ENCODE measurements around the gene DSC2.

GRCh38 chr18:31042406-31043181, 59.6 kb downstream of the DSC2 start, which contains the start of gene DSC3:
- TF ChIP-seq, protein P1, sequence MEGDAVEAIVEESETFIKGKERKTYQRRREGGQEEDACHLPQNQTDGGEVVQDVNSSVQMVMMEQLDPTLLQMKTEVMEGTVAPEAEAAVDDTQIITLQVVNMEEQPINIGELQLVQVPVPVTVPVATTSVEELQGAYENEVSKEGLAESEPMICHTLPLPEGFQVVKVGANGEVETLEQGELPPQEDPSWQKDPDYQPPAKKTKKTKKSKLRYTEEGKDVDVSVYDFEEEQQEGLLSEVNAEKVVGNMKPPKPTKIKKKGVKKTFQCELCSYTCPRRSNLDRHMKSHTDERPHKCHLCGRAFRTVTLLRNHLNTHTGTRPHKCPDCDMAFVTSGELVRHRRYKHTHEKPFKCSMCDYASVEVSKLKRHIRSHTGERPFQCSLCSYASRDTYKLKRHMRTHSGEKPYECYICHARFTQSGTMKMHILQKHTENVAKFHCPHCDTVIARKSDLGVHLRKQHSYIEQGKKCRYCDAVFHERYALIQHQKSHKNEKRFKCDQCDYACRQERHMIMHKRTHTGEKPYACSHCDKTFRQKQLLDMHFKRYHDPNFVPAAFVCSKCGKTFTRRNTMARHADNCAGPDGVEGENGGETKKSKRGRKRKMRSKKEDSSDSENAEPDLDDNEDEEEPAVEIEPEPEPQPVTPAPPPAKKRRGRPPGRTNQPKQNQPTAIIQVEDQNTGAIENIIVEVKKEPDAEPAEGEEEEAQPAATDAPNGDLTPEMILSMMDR (conservative IDR thresholded peaks at IDR 0.05; ENCODE audit: low read depth, low read length), result no peak
- no peak for TF ChIP-seq EZH2 (IDR thresholded peaks at IDR 0.05; ENCODE audit: borderline replicate concordance, low read depth, low read length, poor library complexity, severe bottlenecking)
